WTC11 (cell line): ENCODE measurements around the gene ATG4C.

Experiments
- CTCF ChIP-seq: fragments of 200-600 bp; IDR thresholded peaks from 2 replicates; pipeline ENCODE4 v1.8.0; 2022; ENCODE audit warnings: antibody characterized with exemption
- JUN ChIP-seq: sonication (generic); formaldehyde crosslinking; IDR thresholded peaks from 2 replicates; pipeline ENCODE4 v1.8.0; 2023; ENCODE audit warnings: mild to moderate bottlenecking, missing genetic modification reagents
- NFYB ChIP-seq: sonication (generic); formaldehyde crosslinking; conservative IDR thresholded peaks from 2 replicates; pipeline ENCODE4 v1.8.0; 2022; ENCODE audit warnings: low read depth, missing genetic modification reagents

- TF ChIP-seq CTCF (no peak), NFYB (no peak), JUN (CRISPR knock-in tag) (no peak)
These were observed 5.7 kb upstream of the ATG4C start for GRCh38 chr1:62778208-62778607.
